ENCODE results near the gene AGAP3.

The AGAP3 gene

DNA sequence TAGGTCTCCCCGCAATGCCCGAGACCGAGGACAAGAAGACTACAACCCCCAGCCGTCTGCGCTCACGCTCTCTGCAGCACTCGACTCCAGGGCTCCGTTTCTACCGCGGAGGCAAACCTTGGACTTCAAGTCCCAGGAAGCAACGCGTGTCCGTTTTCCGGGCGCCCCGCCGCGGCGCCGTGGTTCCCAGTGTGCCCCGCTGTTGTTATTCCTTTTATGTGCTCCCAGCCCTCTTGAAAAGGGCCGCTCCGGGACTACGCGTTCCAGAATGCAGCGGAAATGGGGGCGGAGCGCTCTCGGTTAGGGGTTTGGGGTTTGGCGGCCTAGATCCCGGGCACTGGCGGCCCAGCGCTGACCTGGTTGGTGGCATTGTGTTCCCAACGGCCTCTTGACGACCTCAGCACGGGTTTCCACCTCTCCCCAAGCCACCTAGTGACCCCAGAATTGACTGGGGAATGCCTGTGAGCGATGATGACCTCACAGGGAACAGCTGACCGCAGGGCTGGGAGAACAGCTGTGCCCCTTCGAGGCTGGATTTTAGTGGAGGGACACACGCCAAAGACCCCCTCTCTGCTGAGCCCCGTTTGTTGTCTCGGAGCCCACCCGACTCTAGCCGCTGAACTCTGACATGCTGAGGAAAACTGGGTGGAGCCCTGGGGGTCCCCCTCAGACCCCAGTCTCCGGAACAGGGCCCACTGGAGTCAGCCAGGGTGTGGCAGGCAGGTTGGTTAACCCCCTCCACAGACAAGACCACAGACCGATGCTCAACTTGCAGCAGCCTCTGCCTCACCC lies 28.1 kb upstream of the AGAP3 start:
- DNase-seq (ENCODE audit: low spot score): peak; percentile 95

DNA sequence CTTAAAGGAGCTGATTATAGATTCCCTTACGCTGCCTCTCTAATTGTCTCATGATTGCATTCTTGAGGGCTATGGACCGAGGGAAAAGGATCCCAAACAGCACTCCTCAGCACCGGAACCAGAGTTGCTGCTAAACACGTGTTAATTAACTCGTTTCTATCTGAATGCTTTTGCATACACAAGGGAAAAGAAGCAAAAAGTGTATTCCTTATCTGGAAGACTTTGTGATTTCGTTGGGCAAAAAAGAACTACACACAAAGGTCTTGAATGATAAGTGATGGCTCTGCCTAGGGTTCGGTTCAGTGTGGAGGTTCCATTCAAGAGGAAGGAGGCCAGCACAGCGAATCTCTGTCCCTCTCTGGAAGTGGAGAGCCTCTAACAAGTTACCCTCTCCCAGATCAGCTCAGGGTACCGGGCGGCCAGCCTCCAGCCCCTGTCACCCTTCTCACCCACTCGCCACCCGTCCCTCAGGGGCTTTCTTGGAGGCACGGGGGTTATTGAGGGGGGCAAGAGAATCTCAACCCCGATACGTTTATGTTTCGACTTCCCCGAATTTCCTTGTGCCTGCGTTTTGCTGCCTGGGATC lies 27.4 kb upstream of the AGAP3 start:
- no peak for DNase-seq (ENCODE audit: low spot score)

DNA sequence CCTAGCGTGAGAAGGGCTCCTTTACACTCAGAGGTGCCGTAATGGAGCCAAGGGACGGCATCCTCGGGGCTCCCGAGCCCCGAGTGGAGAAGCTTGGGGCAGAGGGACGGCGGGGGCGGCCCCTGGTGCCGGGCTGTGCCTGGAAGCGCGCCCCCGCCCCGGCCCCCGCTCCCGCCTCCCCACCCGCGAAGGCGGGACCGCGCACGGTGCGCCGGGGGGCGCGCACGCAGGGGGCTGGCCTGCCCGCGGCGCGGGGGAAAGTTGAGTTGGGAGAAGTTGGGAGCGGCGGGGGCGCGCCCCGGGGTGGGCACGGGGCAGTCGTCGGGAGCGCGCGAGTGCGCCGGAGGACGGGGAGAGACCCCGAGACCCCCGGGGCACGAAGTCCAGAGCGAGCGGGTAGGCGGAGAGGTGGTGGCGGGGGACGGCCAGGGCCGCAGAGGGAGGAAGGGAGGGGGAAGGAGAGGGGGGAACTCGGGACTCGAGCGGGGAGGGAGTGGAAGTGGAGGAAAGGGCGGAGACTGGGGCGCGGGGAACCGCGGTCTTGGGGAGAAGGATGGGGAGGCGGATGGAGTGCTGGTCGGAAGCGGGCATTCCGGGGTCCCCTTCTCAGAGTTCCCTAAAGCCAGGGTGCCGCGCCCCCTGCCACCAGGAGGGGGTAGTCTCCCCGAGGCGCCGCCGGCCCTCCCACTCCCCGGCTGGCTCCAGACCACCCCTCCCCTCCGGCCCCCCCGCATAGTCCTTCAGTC lies 26.7 kb upstream of the AGAP3 start, which contains the start of gene SLC4A2:
Gene SLC4A2, plus strand, starts transcription at position 223 of the 746 bp plus-strand sequence. CDS start 2,399 bp downstream, outside the sequence.
- DNase-seq (ENCODE audit: low spot score): peak; percentile 85

DNA sequence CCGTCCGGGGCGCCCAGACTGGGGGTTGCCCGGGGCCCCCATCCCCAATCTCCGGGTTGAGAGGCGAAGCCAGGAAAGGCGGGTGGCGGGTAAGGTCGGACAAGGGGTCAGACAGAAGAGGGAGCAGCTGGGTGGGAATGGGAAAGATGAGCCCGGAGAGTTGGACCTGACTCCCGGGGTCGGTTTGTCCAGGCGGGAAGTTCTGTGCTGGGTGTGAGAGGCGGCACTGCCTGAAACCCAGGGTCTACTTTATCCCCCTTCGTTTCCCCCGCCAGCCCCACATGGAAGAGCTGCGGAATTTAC lies 26.2 kb upstream of the AGAP3 start:
- DNase-seq (ENCODE audit: low spot score): no peak

DNA sequence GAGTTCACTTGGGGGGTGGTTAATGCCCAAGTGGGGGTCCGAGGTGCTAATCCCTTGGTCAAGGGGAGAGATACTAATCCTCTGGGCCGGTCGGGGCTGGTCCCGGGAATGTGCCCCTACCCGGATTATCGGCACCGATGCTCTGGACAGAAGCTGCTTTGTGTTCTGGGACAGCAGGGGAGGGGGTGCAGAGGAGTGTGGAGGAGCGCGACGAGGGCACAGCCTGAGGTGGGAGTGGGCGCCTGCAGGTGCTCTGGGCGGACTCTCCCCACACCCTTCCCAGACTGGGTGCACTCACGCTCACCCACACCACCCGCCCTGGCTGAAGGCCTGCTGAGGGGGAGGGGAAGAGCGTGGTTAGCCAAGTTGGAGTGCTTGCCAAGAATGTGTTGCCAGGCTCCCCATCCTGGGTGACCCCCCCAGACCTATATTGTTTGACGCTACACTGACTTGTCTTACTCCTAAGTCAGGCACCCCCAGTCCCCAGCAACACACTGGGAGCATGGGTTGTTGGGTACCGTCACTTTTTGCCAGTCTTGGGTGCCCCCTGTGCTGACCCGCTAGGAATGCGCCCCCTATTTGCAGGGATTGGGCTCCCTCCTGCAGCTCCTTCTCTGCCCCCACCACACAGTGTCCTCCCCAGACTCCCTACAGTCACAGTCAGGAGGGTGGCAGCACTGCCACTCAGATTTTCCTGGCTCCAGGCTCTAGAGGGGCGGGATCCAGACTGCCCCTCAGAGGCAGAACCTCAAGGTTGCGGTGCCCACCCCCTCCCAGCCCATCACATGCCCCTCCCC lies 25.7 kb upstream of the AGAP3 start:
- DNase-seq (ENCODE audit: low spot score): no peak

DNA sequence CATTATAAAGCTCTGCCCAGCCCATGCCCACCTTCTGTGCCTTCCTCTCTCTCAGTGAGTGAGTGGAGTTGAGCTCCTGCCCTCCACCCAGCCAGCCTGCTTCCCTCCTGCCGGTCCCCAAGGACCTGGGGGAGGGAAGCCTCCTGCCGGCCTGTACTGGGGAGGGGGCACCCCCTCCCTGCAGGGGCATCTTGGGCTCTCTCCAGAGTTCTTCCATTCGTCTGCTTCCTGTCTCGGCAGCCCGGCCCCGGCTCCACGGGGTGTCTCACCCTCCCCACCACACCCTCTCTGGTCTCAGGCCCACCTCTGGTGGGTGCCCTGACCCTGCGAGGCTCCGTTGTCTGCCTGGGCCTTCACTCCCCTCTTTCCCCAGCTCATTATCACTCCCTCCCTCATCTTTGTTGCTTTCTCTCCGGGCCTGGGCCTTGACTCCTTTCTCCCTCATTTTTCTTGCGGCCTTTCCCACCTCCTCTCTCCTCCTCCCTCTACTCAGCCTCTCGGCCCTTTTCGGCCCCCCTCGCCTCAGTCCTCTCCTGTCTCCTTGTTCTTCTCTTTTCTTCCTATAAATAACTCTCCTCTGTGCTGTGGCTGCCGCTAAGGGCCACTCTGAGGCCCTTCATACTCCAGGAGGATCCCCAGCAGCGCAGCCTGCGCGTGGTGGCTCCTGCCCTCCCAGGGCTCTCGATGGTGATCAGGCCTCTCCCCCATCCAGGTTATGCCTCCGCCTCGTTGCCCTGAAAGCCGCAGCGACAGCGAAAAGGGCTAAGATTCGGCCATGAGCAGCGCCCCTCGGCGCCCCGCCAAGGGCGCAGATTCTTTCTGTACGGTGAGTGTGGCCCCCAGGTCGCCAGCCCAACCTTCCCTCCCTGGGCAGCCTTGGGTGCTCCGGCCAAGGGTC lies 24.8 kb upstream of the AGAP3 start:
- no peak for DNase-seq (ENCODE audit: low spot score)

DNA sequence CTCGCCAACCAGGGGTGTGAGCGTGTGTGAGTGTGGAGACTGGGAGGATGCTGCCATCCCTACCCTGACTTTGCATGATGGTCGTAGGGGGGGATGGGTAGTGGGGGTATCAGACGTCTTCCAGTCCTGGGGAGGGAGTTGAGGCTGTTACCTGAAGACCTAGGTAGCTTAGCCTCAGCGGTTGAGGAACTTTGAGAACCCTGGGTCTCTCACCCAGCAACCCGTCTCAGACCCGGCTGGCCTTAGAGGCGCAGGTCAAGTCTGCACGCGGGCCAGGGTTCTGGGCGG lies 24.2 kb upstream of the AGAP3 start:
- no peak for DNase-seq (ENCODE audit: low spot score)

DNA sequence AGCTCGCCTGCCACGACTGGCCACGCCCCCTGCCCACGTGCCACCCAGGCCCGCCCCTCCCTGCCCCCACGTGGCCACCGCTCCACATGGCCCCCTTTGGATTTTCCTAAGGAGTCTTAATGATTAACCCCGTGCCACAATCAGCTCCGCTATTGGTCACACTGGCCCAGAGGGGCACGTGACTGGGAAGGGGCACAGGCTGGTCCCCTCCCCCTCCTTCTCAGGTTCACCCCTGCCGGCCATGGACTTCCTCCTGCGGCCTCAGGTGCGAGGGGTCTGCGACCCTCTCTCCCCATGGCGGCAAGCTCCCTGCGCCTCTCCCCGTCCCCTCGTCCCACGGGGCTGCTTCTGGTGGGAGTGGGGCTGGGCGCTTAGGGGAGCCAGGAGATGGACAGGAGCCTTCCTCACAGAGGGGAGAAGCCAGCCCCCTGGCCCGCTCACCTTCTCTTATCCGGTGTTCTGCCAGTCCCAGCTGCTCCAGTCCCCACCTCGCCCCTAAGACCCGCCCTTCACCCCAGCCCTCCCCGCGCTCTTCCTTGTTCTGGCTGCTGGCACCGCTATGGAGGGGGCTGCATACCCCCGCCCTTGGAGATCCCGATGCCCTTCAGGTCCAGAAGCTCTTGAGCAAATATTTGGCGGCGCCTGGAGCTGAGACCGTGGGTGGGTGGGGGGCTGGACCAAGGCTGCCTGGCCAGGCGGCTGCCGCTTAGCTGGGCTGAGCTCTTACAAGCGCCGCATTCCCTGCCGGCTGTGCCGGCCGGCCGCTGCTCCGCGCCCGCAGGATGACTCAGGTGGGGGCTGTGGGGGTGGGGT lies 23.7 kb upstream of the AGAP3 start:
- peak; percentile 85 for DNase-seq (ENCODE audit: low spot score)

DNA sequence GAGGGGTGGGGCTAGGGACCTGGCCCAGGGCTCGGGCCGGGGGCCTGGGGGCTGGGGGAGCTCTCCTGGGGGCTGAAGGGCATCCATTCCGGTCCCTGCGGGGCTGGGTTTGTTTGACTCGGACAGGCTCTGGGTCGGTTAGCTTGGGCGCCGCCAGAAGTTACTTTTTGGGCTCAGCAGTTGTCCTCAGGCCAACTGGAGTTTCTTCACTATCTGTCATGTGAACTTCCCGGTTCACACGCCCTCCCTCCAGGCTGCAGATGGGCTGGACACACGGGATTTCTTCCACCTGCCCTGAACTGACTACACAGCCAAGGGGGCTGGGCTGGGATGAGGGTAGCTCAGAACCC lies 23.1 kb upstream of the AGAP3 start:
- DNase-seq (ENCODE audit: low spot score): no peak

DNA sequence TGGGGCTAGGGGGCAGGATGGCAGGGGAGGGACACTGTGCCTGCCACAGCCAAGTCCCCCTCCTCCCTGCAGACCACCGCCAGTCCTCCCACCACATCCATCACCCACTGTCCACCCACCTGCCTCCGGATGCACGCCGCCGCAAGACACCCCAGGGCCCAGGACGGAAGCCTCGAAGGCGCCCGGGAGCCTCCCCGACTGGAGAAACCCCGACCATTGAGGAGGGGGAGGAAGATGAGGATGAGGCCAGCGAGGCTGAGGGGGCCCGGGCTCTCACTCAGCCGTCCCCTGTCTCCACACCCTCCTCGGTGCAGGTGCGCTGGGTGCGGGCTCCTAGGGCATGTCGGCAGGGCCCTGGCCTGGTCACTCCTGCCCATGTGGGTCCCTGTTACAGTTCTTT lies 21.8 kb upstream of the AGAP3 start:
- no peak for DNase-seq (ENCODE audit: low spot score)

DNA sequence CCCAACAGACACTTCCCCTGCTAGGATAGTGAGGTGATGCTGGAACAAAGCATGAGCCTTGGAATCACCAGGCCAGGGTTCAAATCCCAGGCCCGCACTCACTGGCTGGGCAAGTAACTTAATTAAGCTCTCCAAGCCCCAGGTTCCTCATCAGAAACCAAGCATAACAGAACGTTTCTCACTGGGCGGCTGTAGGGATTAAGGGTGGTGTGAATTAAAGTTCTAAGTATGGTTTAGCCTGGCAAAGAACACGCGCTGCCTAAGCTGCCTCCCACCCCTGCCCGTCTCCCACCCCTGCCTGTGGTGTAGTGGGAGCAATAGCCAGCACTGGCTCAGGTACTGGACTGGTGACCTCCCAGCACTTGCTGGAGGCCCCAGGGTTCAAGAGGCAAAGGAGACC lies 21.3 kb upstream of the AGAP3 start:
- DNase-seq (ENCODE audit: low spot score): no peak

DNA sequence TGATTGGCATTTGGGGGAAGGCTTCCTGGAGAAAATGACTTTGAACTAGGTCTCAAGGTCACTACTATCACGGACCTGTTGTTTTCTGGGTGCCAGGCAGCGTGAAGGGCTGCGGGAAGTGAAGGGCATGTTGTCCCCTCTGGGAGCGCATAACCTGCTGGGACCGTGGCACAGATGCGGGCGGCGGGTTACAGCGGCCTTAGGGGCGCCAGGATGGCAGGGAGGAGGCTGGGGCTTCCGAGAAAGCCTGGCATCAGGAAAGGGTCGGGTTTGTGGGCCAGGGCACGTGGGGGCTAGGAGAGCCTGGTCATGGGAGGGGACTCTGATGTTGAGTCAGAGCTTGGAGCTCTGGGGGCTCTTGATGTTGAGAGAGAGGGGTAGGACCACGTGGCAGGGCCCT lies 20.8 kb upstream of the AGAP3 start:
- DNase-seq (ENCODE audit: low spot score): no peak

DNA sequence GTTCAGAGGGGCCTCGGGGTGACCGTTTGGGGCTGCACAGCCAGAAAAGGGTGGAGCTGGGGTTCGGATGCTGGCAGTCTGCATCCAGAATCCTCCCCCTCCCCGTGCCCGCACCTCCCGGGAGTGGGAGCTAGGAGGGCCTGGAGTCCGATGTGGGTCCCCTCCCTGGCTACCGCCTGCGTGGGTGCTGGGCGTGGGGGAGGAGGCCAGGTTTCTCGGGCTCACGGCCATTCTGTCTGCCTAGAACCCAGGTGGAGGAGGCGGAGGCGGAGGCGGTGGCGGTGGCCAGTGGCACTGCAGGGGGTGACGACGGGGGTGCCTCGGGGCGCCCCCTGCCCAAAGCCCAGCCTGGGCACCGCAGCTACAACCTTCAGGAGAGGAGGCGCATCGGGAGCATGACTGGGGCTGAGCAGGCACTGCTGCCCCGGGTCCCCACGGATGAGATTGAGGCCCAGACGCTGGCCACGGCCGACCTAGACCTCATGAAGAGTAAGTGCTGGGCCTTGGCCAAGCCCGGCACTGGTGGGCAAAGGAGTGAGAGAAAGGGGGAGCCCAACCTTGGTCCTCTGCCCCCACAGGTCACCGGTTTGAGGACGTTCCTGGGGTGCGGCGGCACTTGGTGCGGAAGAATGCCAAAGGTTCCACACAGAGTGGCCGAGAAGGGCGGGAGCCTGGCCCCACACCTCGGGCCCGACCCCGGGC lies 19.9 kb upstream of the AGAP3 start:
- no peak for DNase-seq (ENCODE audit: low spot score)

DNA sequence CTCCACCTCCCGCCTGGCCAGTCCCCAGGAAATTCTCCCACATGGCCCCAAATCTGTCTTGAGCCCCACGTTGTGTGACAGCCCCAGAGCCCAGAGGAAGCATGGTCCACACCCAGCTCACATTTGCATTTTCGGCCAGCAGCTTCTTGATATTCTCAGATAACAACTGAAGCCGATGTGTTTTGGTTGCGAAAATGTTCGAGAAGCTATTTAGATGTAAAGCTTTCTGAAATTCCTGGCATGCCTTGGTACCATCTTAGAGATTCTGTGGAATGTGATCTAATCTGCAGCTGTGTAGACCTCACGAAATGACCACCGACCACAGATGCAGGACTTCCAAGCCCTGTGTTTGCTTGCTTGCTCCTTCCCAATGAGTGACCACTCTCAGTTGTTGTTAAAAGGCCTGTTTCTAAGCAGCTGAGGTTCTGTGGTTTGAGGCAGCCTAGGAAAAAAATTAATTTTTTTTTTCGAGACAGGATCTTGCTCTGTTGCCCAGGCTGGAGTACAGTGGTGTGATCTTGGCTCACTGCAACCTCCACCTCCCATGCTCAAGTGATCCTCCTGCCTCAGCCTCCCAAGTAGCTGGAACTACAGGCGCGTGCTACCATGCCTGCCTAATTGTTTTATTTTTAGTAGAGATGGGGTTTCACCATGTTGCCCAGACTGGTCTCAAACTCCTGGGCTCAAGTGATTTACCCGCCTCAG lies 18.1 kb upstream of the AGAP3 start:
- no peak for DNase-seq (ENCODE audit: low spot score)

DNA sequence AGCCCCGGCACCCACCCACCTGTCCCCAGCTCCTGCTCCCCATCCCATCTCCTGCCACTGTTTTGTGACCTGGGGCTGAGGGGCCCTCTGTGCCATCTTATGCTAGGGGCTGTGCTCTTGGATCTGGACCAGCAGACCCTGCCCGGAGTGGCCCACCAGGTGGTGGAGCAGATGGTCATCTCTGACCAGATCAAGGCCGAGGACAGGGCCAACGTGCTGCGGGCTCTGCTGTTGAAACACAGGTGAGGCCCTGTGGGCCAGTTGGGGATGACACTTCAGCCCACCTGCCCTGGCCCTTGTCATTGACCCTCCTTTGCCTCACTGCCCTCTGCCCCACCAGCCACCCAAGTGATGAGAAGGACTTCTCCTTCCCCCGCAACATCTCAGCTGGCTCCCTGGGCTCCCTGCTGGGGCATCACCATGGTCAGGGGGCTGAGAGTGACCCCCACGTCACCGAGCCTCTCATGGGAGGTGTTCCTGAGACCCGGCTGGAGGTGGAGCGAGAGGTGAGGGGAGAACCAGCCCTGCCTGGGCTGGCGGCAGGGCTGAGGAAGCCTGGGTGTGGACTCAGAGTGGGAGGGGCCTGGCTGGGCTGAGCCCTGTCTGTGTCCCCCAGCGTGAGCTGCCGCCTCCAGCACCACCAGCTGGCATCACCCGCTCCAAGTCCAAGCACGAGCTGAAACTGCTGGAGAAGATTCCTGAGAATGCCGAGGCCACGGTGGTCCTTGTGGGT lies 16.3 kb upstream of the AGAP3 start:
- DNase-seq (ENCODE audit: low spot score): no peak

DNA sequence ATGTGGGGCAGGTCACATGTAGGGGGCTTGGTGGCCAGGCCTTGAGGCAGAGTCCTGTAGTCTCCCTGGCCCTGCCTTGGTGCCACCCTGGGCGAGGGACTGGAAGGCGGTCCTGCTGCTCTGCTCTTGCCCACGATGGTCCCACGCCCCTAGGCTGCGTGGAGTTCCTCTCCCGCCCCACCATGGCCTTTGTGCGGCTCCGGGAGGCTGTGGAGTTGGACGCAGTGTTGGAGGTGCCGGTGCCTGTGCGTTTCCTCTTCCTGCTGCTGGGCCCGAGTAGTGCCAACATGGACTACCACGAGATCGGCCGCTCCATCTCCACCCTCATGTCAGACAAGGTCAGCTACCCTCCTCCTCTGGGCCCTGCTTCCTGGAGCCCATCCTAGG lies 15.7 kb upstream of the AGAP3 start:
- no peak for DNase-seq (ENCODE audit: low spot score)

DNA sequence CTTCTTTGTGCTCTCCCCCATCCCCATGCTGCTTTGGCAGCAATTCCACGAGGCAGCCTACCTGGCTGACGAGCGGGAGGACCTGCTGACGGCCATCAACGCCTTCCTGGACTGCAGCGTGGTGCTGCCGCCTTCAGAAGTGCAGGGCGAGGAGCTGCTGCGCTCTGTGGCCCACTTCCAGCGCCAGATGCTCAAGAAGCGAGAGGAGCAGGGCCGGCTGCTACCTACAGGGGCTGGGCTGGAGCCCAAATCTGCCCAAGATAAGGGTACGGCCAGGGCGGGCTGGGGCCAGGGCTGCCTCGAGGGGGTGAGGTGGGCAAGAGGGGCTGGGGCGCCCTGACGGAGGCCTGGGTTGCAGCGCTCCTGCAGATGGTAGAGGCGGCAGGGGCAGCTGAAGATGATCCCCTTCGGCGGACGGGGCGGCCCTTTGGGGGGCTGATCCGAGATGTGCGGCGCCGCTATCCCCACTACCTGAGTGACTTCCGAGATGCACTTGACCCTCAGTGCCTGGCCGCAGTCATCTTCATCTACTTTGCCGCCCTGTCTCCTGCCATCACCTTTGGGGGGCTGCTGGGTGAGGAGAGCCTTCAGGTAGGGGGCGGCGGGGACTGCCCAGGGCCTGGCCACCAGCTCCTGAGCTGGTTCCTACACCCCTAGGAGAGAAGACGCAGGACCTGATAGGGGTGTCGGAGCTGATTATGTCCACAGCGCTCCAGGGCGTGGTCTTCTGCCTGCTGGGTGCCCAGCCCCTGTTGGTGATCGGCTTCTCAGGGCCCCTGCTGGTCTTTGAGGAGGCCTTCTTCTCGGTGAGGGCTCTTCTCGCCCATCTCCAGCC lies 15.0 kb upstream of the AGAP3 start:
- no peak for DNase-seq (ENCODE audit: low spot score)

DNA sequence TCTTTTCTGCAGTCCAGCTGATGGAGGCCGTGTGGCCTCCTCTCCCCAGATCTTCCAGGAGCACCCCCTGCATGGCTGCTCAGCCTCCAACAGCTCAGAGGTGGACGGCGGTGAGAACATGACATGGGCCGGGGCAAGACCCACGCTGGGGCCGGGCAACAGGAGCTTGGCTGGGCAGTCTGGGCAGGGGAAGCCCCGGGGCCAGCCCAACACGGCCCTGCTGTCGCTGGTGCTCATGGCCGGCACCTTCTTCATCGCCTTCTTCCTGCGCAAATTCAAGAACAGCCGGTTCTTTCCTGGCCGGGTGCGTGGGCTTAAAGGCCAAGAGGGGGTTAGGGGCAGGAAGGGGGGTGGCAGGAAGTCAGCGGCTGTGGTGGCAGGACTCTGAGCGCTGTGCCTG lies 12.3 kb upstream of the AGAP3 start:
- DNase-seq (ENCODE audit: low spot score): no peak
